HepG2 (cell line): ENCODE data around the gene TCFL5. TPM values are rescaled to one million over a fixed set of nuclear protein-coding genes. Genes with fewer than 3 reads are reported as not detected.
A peak's percentile ranks its signal among the peaks of the same experiment; 100 is the strongest.

ENCODE experiments used
- ATF7-NPFF ChIP-seq: sonication (generic); formaldehyde crosslinking; IDR thresholded peaks from 2 replicates; pipeline ENCODE4 v1.8.1; 2023; ENCODE audit warnings: mild to moderate bottlenecking, low read depth, missing genetic modification reagents, moderate library complexity
- DNMT1 ChIP-seq: sonication (generic); formaldehyde crosslinking; IDR thresholded peaks from 2 replicates; pipeline ENCODE4 v1.5.1; 2020; ENCODE audit warnings: mild to moderate bottlenecking, missing genetic modification reagents
- FOXO1 ChIP-seq: sonication (generic); formaldehyde crosslinking; IDR thresholded peaks from 2 replicates; pipeline ENCODE4 v1.4.0; 2020; ENCODE audit warnings: missing genetic modification reagents
- GPBP1L1 ChIP-seq: sonication (generic); formaldehyde crosslinking; IDR thresholded peaks from 2 replicates; pipeline ENCODE4 v1.5.0; 2020; ENCODE audit warnings: mild to moderate bottlenecking, missing genetic modification reagents
- HIVEP1 ChIP-seq: sonication (generic); formaldehyde crosslinking; IDR thresholded peaks from 2 replicates; pipeline ENCODE4 v1.4.0; 2020; ENCODE audit warnings: mild to moderate bottlenecking, missing genetic modification reagents
- MAFF ChIP-seq: IDR thresholded peaks from 2 replicates; pipeline ENCODE4 v1.6.1; 2011; ENCODE audit warnings: low read depth, low read length, improper control_type of control experiment
- MLXIP ChIP-seq: sonication (generic); formaldehyde crosslinking; IDR thresholded peaks from 2 replicates; pipeline ENCODE4 v1.9.0; 2021; ENCODE audit warnings: missing genetic modification reagents, borderline replicate concordance
- MXD4 ChIP-seq: IDR thresholded peaks from 2 replicates; pipeline ENCODE4 v1.6.1; 2016; ENCODE audit warnings: mild to moderate bottlenecking, missing biosample characterization, missing genetic modification reagents
- NONO ChIP-seq, 2 experiments: fragments of 450-650 bp in 1 of 2; sonication (generic) in 1 of 2; formaldehyde crosslinking in 1 of 2; IDR thresholded peaks in 1 of 2; conservative IDR thresholded peaks in 1 of 2; 2 replicates each; pipeline versions ENCODE4 v1.6.1 to v1.8.0; 2017 to 2022; ENCODE audit warnings: mild to moderate bottlenecking in 1 of 2, missing genetic modification reagents in 1 of 2, moderate library complexity in 1 of 2
- RAD21 ChIP-seq: fragments of 450-650 bp; formaldehyde crosslinking; IDR thresholded peaks from 2 replicates; pipeline ENCODE4 v1.5.0; 2020; ENCODE audit warnings: mild to moderate bottlenecking
- SAP130 ChIP-seq: IDR thresholded peaks from 2 replicates; pipeline ENCODE4 v1.6.1; 2016; ENCODE audit warnings: low read depth
- XBP1 ChIP-seq: sonication (generic); formaldehyde crosslinking; IDR thresholded peaks from 2 replicates; pipeline ENCODE4 v1.5.0; 2020; ENCODE audit warnings: missing genetic modification reagents
- ZBTB33 ChIP-seq: sonication (generic); formaldehyde crosslinking; IDR thresholded peaks from 2 replicates; pipeline ENCODE4 v1.4.0; 2020; ENCODE audit warnings: missing genetic modification reagents
- ZFP91 ChIP-seq: sonication (generic); formaldehyde crosslinking; IDR thresholded peaks from 2 replicates; pipeline ENCODE4 v1.9.0; 2022; ENCODE audit warnings: missing genetic modification reagents, mild to moderate bottlenecking, borderline replicate concordance
- ZNF205 ChIP-seq: IDR thresholded peaks from 2 replicates; pipeline ENCODE4 v1.6.1; 2018; ENCODE audit warnings: missing biosample characterization, missing genetic modification reagents
- ZNF704 ChIP-seq: sonication (generic); formaldehyde crosslinking; IDR thresholded peaks from 2 replicates; pipeline ENCODE4 v1.8.1; 2023; ENCODE audit warnings: mild to moderate bottlenecking, inconsistent platforms, moderate library complexity, missing genetic modification reagents, borderline replicate concordance
- polyA plus RNA-seq, 8 experiments: library from polyadenylated mRNA; depleted of rRNA in 3 of 8; stranded (reverse) in 7 of 8; unstranded in 1 of 8; fragments of >200 nt; fragmentation: Illumina TruSeq in 4 of 8; extraction: Trizol in 4 of 8; gene quantifications; 2 replicates each; pipeline versions ENCODE4 v1.2.1 to v1.2.3, GENCODE V29; 2011 to 2016; ENCODE audit warnings: low read depth in 4 of 8, missing spikeins in 1 of 8, mixed read lengths in 1 of 8; ENCODE audit not compliant: insufficient read depth in 1 of 8
- total RNA-seq, 5 experiments: library from RNA; depleted of rRNA; stranded (reverse); fragments of >200 nt; fragmentation: Illumina TruSeq; extraction: Trizol; gene quantifications; 2 replicates each; pipeline ENCODE4 v1.2.3, GENCODE V29; 2016; ENCODE audit warnings: low read depth in 1 of 5

The TCFL5 gene
- total and polyA plus RNA-seq, 2 of the 13 experiments (the other 11 are each of a cell fraction or from before 2014, with no cell fraction given) = 14.8 to 20.0 TPM

GRCh38 chr20:62795023-62795761 lies 66.4 kb downstream of the TCFL5 start (continued):
- TF ChIP-seq MLXIP (CRISPR knock-in tag) = no peak
- peak; percentile 73 for TF ChIP-seq ZNF205 (CRISPR knock-in tag)
- TF ChIP-seq XBP1 (CRISPR knock-in tag) = peak; percentile 69; the same call in 1 of the 2 replicates
- TF ChIP-seq ATF7-NPFF (CRISPR knock-in tag) = peak; percentile 89; the same call in 1 of the 2 replicates
- TF ChIP-seq HIVEP1 = peak; percentile 15
- no peak; the same call in 1 of the 2 replicates for TF ChIP-seq ZBTB33
- TF ChIP-seq RAD21 (CRISPR knock-in tag) = peak; percentile 24; the same call in 1 of the 2 replicates
- TF ChIP-seq ZNF704 (CRISPR knock-in tag) = 0 out of 2 replicates have a peak, but pooled peaks have one; percentile 81
- peak; percentile 58; the same call in 1 of the 2 replicates for TF ChIP-seq MXD4 (CRISPR knock-in tag)
- TF ChIP-seq NONO (IDR thresholded peaks at IDR 0.05) = no peak
- peak; percentile 87 for TF ChIP-seq NONO (CRISPR knock-in tag; conservative IDR thresholded peaks at IDR 0.05)
- TF ChIP-seq DNMT1 (CRISPR knock-in tag) = 0 out of 2 replicates have a peak, but pooled peaks have one; percentile 17
- peak; percentile 84; the same call in 1 of the 2 replicates for TF ChIP-seq ZFP91 (CRISPR knock-in tag)
- TF ChIP-seq SAP130 (CRISPR knock-in tag) = peak; percentile 76
- TF ChIP-seq GPBP1L1 (CRISPR knock-in tag) = no peak
- TF ChIP-seq MAFF = no peak
- peak; percentile 62; the same call in 1 of the 2 replicates for TF ChIP-seq FOXO1 (CRISPR knock-in tag)
